LNCaP clone FGC (cell line): Measurements from ENCODE around the gene STKLD1.

ENCODE experiments used
- DNase-seq: peaks from one replicate; pipeline ENCODE4 v3.0.0-alpha.2; 2011; ENCODE audit warnings: low read depth
- H3K4me3 ChIP-seq: 2 replicates; pipeline ENCODE4 v1.5.1; 2011; ENCODE audit warnings: mild to moderate bottlenecking, low read depth, low read length, control low read depth
- TF ChIP-seq, protein P1 (sequence below): IDR thresholded peaks from 2 replicates; pipeline ENCODE4 v1.5.1; 2012; ENCODE audit warnings: mild to moderate bottlenecking; ENCODE audit not compliant: control insufficient read depth, insufficient read depth; ENCODE audit errors: extremely low read depth

The STKLD1 gene

GRCh38 chr9:133452562-133452961, 76.4 kb downstream of the STKLD1 start:
- TF ChIP-seq, protein P1, sequence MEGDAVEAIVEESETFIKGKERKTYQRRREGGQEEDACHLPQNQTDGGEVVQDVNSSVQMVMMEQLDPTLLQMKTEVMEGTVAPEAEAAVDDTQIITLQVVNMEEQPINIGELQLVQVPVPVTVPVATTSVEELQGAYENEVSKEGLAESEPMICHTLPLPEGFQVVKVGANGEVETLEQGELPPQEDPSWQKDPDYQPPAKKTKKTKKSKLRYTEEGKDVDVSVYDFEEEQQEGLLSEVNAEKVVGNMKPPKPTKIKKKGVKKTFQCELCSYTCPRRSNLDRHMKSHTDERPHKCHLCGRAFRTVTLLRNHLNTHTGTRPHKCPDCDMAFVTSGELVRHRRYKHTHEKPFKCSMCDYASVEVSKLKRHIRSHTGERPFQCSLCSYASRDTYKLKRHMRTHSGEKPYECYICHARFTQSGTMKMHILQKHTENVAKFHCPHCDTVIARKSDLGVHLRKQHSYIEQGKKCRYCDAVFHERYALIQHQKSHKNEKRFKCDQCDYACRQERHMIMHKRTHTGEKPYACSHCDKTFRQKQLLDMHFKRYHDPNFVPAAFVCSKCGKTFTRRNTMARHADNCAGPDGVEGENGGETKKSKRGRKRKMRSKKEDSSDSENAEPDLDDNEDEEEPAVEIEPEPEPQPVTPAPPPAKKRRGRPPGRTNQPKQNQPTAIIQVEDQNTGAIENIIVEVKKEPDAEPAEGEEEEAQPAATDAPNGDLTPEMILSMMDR = no peak

DNA sequence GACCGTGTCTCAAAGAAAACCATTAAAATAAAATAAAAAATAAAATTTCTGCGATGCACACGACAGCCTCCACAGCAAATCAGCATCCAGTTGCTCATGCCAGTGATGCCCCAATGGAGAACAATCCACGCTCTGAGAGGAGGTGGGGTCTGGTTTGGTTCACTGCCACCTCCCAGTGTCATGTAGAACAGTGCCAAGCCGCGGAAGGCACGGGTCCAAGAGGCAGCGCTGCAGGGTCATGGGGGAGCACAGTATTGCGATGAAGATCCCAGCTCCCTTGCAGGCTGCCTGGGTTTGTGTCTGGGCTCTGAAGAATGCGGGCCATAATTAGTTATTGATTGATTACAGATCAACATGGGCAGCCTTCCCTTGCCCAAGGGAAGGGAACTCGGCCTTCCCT, 77.5 kb downstream of the STKLD1 start:
- no peak for DNase-seq
- H3K4me3 ChIP-seq = no peak overlapping the region
- TF ChIP-seq, protein P1 = no peak

More at GRCh38 chr9:133452562-133452961, 76.4 kb downstream of the STKLD1 start:
- DNase-seq = no peak
- H3K4me3 ChIP-seq = no peak overlapping the region

GRCh38 chr9:133454325-133454724, 78.2 kb downstream of the STKLD1 start:
- TF ChIP-seq, protein P1 = no peak
- no peak for DNase-seq
- H3K4me3 ChIP-seq = no peak overlapping the region

GRCh38 chr9:133454943-133455673, 78.9 kb downstream of the STKLD1 start:
- H3K4me3 ChIP-seq = no peak overlapping the region
- DNase-seq = no peak
- TF ChIP-seq, protein P1 = no peak
